HG02970 (cell line): Measurements from ENCODE around the gene KRTAP10-11.
"Not testable (repeated sequence)": the region's sequence is repeated elsewhere in the genome, so short reads cannot be mapped to it uniquely, and the experiment has no call there.

Source experiments
- ATAC-seq: cut with Tn5 transposase; IDR thresholded peaks from one replicate; pipeline ENCODE4 v1.9.1; 2021; ENCODE audit warnings: mild to moderate bottlenecking, moderate library complexity, moderate number of reproducible peaks; ENCODE audit not compliant: unreplicated experiment, low FRiP score

KRTAP10-11 gene

GRCh38 chr21:44637851-44638348, 8.3 kb upstream of the KRTAP10-11 start:
- ATAC-seq = not testable (repeated sequence)

DNA sequence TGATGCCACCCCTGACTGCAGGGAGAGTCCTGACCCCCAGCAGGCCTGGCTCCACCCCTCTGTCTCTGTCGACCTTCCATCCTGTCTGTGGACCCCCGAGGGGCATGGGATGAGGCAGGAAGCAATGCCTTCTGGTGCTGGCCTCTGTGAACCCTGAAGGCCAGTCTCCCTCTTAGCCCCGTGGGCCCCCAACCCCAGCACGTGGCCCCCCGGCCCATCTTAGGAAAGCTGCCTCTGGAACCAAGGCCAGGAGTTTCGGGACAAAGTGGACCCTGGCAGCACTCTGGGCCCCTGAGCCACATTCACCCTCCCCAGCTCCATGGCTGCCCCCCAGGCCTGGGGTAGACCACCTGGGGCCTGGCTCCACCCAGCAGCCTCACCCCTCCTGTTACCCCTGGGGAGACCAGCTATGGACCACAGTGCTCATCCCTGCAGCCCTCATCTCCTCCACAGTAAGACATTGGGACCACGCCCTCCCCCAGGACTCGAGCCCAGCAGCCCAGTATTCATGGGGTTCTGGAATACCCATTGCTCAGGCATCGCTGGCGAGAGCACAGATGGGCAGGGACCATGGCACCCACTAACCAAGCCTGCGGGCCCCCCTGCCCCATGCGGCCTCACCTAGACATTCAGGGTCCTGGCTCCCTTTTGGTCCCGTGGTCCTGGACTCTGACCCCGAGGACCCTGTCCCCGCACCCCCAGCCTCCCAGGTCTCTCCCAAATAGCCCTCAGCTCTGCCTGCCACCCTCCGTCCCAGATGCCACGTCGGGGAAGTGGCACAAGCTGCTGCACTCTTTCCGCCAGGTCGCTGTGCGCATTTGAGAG, 7.5 kb upstream of the KRTAP10-11 start:
- ATAC-seq = not testable (repeated sequence)

GRCh38 chr21:44639331-44639655, 6.9 kb upstream of the KRTAP10-11 start:
- ATAC-seq = no peak

DNA sequence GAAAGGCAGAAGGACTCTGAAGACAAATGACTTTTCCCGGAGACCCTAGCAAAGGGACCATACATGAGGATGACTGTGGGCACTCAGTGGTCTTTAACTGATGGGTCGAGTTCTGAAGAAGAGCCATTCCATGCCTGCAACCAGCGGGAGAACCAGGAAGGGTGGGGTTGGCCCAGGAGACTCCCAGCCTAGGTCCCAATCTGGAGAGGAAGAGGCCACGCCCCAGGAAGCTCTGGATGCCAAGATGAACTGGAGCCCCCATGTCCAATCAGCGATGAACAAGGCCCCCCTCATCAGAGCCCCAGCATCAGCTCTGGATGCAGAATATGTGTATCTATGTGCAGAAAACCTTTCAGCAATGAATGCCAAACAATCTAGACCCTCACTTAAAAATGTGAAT, 5.5 kb upstream of the KRTAP10-11 start:
- no peak for ATAC-seq

GRCh38 chr21:44643741-44644310, 2.4 kb upstream of the KRTAP10-11 start:
- ATAC-seq = no peak

DNA sequence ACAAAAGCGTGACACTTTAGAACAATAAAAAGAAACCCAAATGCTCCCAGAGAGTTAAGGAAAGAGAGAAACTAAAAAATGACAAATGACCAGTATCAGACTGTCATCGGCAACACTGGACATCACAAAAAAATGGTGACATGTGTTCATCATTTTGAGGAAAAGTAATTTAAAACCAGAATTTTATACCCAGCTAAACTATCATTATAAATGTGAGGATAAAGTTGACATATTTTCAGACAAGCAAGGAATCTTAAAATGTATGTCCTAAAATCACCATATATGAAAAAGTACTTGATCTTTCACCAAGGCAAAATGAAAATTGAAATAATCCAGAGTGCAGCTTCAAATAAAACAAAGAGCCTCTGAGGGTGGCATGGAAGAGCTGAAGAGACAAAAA, 1.3 kb upstream of the KRTAP10-11 start:
- ATAC-seq = no peak

GRCh38 chr21:44647222-44647552, 973 bp downstream of the KRTAP10-11 start:
- no peak for ATAC-seq

GRCh38 chr21:44648557-44649311, 2.5 kb downstream of the KRTAP10-11 start:
- no peak for ATAC-seq

DNA sequence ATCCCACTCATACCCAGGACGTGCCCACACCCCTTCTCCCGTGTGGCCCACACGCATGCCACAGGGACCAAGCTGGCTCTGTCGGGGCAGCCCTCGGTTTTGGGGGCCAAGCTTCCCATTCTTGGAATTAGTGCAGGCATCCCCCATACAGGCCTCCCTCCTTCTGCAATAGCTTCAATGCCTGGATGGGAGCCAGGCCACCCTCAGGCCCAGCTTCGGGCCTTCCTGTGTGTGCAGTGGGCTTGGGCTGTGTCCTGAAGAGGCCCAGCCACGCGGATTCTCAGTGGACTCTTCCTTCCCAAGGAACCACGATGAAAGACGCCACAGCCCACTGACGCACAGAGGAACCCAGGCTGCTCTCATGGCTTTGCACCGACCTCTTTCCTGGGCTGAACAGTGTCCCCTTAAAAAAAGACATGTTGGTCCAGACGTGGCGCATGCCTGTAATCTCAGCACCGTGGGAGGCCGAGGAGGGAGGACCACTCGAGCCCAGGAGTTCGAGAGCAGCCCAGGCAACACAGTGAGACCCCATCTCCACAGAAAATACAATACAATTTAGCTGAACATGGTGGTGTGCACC, 3.4 kb downstream of the KRTAP10-11 start:
- no peak for ATAC-seq

DNA sequence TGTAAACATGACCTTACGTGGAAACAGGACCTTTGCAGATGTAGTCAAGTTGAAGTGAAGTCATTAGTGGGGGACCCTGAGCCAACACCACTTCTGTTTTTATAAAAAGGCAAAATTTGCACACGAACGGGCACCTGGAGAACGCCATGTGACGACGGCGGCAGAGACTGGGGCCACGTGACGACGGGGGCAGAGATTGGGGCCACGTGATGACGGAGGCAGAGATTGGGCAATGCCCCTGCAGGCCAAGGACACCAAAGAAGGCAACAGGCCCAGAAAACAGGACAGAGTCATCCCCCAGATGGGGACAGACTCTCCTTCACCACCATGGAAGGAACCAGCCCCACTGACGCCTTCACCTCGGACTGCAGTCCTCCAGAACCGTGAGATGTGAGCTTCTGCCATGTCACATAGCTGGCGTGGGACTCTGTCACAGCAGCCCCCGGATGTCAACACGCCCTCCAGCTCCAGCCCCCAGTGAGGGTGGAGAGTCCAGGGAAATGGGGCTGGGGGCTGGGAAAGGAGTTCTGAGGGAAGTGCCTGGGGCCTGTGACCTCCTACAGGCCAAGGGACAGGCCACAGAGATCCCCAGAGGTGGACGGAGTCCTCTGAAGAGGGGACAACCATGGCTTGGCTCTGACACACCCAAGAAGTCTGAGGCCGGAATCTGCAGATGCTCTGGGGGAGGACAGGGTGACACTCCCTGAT, 4.2 kb downstream of the KRTAP10-11 start:
- ATAC-seq = no peak

- ATAC-seq = no peak
Observed at GRCh38 chr21:44650973-44651675, 4.9 kb downstream of the KRTAP10-11 start.

GRCh38 chr21:44653123-44653522, 6.9 kb downstream of the KRTAP10-11 start:
- no peak for ATAC-seq

DNA sequence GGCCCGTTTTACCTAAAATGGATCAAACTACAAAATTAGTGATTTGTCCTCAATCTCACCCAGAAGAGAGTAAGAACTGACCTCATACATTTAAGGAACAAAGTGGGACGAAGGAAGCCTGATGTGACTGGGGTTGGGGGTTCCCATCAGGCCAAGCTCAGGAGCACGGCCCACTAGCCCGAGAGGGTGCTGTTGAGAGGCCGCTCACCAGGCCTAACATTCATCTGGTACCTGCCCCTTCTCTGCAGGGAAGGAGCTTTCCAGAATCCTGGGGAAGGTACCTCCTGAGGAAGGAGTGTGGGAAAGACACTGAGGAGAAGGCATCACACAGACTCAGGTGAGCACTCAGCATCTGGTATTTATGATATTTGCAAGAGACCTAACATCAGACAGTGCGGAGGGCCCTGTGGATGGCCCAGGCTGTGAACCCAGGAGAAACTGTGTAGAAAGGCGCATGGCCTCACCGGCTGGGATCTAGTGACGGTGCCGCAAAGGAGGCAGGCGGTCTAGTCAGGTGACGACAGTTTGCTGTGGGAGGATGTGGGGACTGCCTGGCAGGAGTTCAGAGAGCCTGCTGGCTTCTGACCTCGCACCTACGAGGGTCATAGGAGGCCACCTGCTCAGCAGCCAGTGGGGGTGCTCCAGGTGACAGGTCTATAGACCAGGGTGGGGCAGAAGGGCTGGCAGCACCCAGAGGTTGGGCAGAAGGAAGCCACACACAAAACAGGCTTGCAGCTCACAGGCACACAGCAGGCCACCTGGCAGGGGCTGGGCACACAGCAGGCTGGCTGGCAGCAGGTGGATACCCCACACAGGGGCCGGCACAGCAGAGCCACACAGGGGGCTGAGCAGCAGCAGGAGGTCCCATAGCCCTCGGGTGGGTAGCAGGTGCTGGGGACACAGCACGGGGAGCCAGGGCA, 7.7 kb downstream of the KRTAP10-11 start:
- no peak for ATAC-seq

GRCh38 chr21:44654576-44655175, 8.5 kb downstream of the KRTAP10-11 start, which contains the start of gene KRTAP12-4:
TSS of gene KRTAP12-4 (minus strand) at chr21:44654659. CDS start at chr21:44654614, 45 bp downstream.
- ATAC-seq = no peak

- ATAC-seq = no peak
Observed at GRCh38 chr21:44656868-44657267, 10.7 kb downstream of the KRTAP10-11 start.

GRCh38 chr21:44657635-44658540, 11.7 kb downstream of the KRTAP10-11 start, which contains the start of gene KRTAP12-3:
TSS of gene KRTAP12-3 (plus strand) at chr21:44657932. CDS start at chr21:44657980, 48 bp downstream.
- no peak for ATAC-seq

DNA sequence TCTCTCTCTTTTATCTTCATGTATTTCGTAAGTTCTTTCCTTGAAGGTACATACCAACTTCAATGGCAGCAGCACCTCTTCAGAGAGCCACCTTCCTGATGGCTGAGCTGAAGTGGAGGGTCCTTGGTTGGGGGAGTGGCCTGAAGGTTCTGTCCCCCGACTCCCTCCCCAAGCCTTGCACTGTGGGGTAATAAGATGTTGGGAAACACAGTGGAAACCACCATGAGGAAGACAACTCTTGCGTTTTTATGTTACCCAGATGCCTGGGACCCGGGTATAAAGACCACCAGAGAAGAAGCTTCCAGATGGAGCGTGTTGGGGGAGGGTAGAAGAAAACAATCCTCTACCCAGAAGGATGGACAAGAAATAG, 12.3 kb downstream of the KRTAP10-11 start:
- no peak for ATAC-seq
